GM21737 (cell line): Measurements from ENCODE around the gene ARHGEF38.
A peak's percentile ranks its signal among the peaks of the same experiment; 100 is the strongest.
"Not testable (repeated sequence)": the region's sequence is repeated elsewhere in the genome, so short reads cannot be mapped to it uniquely, and the experiment has no call there.

Experiments used
- ATAC-seq: cut with Tn5 transposase; IDR thresholded peaks from one replicate; pipeline ENCODE4 v1.9.1; 2021; ENCODE audit warnings: mild to moderate bottlenecking, moderate library complexity; ENCODE audit not compliant: unreplicated experiment

Gene ARHGEF38

DNA sequence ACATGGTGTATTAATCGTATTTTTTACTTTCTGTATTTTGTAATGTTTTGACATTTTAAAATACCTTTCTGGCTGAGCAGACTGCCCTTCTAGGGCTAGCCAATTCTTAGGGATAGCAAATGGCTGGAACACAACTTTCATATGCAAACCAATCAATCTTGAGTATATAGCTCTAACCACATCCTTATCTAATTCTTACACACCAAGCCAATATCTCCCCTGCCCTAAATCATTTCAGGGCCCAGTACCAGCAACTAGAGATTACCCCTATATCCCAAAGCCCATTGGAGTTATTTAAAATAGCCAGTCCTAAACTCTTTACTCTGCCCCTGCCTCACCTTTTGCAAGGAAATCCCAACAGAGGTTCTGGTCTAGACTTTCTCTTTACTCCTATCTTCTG, 97.8 kb downstream of the ARHGEF38 start:
- ATAC-seq, result no peak

GRCh38 chr4:105651884-105652283, 99.5 kb downstream of the ARHGEF38 start:
- ATAC-seq, result no peak

DNA sequence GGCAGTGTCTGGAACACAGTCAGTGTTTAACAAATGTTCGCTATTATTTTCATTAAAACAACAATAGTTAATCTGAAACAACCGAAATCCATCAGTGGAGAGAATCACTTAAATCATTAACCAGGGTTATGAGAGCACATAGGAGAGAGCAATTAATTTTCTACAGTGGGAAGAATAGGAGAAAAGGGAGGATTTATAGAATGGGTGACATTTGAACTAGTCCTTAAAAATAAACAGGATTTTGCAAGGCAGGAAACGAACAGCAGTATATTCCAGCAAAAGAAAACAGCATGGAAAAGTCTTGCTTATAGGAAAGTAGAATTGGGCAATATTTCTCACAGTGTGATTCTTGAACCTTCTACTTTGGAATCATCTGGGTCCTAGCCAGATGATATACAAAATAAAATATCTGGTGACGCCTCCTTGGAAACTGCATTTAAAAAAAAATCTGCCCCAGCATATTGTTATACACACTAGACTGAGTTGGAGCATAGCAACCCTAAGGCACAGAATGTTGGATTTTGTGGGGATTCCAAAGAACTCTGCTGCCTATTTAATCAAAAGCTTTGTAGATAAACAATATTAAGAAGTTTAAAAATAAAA, 100.0 kb downstream of the ARHGEF38 start:
- ATAC-seq, result no peak

DNA sequence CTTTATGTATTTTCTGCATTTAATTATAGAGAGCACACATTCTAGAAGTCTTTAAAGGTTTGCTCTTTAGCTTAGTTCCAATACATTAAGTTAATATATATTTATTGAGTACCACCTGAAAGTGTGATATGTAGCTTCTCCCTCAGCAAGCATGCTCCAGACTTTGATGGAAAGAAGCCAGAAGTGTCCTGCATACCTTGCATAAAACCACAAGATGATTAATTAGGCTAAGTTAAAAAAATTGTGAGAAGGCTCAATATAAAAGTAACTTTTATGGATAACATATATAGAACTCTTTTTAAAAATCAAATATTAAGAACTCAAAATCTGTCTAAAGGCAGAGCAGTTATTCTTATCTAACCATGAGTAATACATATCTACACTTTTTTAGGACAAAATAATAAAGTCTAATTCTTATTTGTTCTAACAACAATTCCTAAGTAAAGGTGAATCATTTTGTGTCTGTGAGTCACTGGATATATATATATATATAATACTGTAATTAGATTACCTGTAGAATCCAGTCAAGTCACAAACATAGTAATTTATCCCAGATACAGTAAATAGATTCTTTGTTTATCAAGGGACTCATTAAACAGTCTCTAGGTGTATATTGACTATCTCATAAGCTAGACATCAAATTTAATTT, 104.8 kb downstream of the ARHGEF38 start:
- no peak for ATAC-seq

DNA sequence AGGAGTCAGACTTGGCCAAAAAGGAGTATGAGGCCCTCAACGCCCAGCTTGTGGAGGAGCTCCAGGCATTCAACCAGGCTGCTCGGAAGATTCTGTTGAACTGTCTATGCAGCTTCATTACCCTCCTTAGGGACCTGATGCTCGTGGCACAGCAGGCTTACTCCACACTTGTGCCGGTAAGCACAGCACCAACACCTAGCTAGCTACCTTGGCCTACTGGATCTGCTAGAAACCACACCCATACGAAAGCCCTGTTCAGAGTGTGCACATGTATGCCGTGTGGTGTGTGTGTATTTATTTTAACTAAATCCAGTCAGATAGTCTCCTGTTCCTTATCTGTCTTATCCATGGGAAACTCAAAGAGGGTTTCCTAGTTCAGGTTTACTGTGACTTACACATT, 106.8 kb downstream of the ARHGEF38 start:
- ATAC-seq, result no peak

GRCh38 chr4:105661028-105661427, 108.6 kb downstream of the ARHGEF38 start:
- ATAC-seq, result no peak

DNA sequence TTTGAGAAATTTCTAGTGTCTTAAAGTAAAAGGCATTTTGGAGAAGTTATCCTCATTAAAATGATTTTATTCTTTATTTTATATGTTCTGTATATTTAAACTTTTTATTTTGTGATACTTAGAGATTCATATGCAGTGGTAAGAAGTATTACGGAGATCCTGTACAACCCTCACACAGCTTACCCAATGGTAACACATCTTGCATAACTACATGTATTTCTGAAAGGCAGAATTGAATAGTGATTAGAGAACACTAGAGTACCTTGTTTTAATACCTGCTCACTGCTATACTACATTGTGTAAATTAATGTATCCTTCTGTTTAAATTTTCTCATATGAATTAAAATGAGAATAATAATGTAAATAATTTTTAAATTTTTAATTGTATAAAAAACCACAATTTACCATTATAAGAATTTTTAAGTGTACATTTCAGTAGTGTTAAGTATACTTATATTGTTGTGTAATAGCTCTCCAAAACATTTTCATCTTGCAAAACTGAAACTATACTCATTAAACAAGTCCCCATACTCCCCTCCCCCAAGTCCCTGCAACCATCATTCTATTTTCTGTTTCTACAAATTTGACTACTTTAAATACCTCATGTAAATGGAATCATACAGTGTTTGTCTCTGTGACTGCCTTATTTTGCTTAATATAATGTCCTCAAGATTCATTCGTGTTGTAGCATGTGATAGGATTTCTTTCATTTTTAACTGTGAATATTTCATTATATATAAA, 110.7 kb downstream of the ARHGEF38 start:
- ATAC-seq, result no peak

DNA sequence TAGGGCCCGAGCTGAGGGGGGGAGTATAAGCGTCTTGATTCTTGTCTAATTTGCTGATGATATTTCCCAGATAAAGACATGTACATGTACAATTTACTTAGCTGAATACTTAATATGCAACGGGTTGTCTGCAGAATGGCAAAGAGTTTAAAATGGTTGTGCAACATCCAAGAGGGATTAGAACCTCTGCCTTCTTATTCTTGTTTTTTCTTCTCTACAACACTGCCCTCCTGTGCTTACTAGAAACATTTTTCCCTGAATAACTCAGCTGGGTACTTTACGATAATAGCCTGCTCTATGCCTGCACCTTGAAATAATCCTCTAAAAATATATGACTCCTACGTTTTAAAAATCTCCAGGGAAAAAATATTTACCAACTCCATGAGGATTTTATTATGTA, 114.3 kb downstream of the ARHGEF38 start:
- no peak for ATAC-seq

DNA sequence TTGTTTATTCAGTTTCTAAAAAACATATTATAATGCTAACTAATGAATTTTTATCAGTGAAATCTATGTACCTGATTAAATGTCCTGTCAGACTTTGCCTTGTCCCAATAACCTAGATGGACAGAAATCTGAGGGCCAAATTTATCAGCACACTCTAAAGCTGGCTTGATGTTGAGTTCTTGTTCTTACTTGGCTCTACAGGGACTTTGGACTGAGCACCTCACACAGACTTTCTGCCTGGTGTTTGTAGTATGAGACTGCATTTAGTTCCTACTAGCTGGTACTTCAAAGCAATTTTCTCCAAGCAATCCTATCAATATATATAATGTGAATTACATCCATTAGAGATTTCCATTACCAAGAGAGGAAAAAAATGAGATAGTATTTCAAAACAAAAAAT, 118.3 kb downstream of the ARHGEF38 start:
- no peak for ATAC-seq

GRCh38 chr4:105671301-105671700, 118.9 kb downstream of the ARHGEF38 start:
- ATAC-seq, result no peak

DNA sequence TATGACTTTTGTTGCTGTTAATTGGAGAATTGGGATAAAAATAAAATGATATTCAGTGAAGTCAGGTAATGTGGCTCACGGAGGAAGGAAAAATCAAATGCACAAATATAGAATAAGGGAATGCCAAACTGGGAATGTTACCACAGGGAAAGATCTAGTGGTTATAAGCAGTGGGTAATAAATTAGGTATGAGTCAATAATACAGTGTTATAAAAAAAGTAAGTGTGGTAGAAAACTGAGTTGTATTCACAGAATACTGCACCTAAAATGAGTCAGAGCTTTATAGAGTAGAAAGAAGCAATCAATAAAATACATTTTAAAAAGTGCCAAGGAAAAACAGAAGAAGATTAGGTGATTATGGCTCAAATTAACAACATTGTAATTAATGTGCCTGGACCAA, 121.6 kb downstream of the ARHGEF38 start:
- ATAC-seq, result no peak

DNA sequence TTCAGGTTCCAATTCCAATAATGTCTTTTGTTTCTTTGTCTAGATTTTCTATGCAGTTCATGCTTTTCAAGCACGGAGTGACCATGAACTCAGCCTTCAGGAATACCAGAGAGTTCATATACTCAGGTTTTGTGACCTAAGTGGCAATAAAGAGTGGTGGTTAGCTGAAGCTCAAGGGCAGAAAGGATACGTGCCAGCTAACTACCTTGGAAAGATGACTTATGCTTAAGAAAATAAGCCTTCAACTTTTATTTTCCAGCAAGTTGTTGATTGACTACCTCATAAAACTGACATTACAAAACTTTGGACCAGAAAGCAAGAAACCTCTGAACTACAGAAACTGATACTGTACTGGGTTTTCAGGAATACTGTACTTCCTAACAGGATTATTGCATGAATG, 125.3 kb downstream of the ARHGEF38 start:
- ATAC-seq, result no peak

DNA sequence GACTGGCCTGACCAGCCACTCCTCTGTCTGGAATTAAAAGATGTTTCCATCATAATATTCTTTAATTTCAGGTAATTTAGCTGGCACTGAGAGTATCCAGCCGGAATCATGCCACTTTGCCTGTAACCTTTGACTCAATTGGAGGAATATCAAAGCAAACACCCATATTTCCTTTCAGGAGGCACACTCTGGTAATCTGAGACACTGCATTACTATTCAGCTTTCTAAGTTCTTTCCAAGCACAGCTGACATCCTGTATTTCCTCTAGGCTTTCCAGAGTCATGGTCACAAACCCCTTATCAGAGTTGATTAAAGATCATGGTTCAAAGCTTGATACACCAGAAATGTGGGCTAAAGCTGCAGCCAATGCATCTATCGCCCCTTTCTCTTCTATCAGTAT, 126.8 kb downstream of the ARHGEF38 start:
- no peak for ATAC-seq

DNA sequence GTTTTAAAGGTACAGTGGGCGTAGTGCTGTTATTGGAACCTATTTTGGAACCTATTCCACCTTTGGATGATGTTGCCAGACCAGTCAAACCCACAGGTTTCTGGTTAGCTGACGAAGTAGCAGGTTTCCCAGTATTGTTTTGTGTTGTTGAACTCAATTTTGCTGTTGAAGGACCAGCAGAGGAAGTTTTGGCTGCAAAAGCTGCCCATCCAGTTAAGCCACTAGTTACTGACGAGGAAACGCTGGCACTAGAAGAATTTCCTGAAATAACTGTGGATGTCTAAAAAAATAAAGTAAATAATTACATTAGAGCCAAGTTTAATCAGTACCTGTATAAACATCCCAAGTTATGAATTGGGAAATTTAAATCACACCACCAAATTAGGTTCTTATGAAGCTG, 130.6 kb downstream of the ARHGEF38 start:
- ATAC-seq, result no peak

- no peak for ATAC-seq
Observed at GRCh38 chr4:105686571-105686970, 134.2 kb downstream of the ARHGEF38 start.

GRCh38 chr4:105694812-105695211, 142.4 kb downstream of the ARHGEF38 start:
- ATAC-seq, result not testable (repeated sequence)

DNA sequence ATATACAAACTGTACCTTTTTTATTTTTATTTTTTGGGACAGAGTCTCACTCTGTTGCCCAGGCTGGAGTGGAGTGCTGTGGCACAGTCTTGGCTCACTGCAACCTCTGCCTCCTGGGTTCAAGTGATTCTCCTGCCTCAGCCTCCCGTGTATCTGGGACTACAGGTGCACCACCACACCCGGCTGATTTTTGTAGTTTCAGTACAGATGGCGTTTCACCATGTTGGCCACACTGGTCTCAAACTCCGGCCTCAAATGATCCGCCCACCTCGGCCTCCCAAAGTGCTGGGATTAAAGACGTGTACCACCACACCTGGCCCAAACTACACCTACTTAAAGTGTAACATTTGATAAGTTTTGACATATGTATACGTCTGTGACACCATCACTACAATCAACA, 143.4 kb downstream of the ARHGEF38 start:
- ATAC-seq, result not testable (repeated sequence)

GRCh38 chr4:105698607-105699006, 146.2 kb downstream of the ARHGEF38 start:
- no peak for ATAC-seq

DNA sequence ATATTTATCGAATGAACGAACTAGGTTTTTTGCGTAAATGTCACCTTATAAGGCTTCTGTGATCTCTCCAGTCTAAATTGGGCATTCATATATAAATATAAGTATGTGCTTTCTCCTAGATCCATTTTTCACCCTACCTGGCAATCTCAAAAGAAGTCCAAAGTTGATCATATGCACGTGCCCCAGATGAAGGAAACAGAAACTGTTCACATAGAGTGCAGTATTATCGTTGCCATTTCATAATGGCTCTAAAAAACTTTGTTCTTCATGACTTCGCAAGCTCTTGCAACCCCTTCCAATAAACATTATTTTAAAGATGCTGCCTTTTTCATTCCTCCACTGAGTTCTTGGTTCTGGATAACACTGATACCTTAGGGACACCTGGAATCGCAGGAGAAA, 155.4 kb downstream of the ARHGEF38 start:
- ATAC-seq, result no peak

- peak; percentile 79 for ATAC-seq
Observed at GRCh38 chr4:105708181-105709080, 156.0 kb downstream of the ARHGEF38 start, which contains the start of the genes GSTCD and INTS12. Gene GSTCD (plus strand): TSS chr4:105708784. CDS start chr4:105717614, 8,830 bp downstream. Gene INTS12 (minus strand): TSS chr4:105708689. CDS start chr4:105700005, 8,684 bp downstream.

- ATAC-seq, result peak; percentile 33
Observed at GRCh38 chr4:105709081-105709450, 156.6 kb downstream of the ARHGEF38 start.
